Activated CD4-positive, alpha-beta memory T cell treated with anti-CD3 and anti-CD28 coated beads, Interleukin-2, amount 10 ng/mL, durations not matched to agents 7 days and 5 days (primary cell): ENCODE measurements around the gene SMOC1. TPM values are rescaled to one million over a fixed set of nuclear protein-coding genes. Genes with fewer than 3 reads are reported as not detected.

Experiments
- CTCF ChIA-PET: fragments of 350-600 bp; sonication (Branson Sonifier 250); formaldehyde crosslinking; loops from one replicate; lab custom pipeline; 2021; ENCODE audit warnings: antibody characterized with exemption, inconsistent platforms; lab: Charles Lee
- POLR2A ChIA-PET: fragments of 350-600 bp; sonication (Branson Sonifier 250); formaldehyde crosslinking; loops from one replicate; lab custom pipeline; 2021; ENCODE audit warnings: antibody characterized with exemption; lab: Charles Lee
- DNase-seq: peaks from one replicate; pipeline ENCODE4 v3.0.0-alpha.2; 2020
- H3K27ac Mint-ChIP-seq: one replicate; pipeline ENCODE4 v1.8.0; 2021; ENCODE audit warnings: mild to moderate bottlenecking, mixed read lengths
- H3K27me3 Mint-ChIP-seq: one replicate; pipeline ENCODE4 v1.8.0; 2021; ENCODE audit warnings: mixed read lengths
- H3K36me3 Mint-ChIP-seq: one replicate; pipeline ENCODE4 v1.8.0; 2021; ENCODE audit warnings: low read depth, mixed read lengths
- H3K4me1 Mint-ChIP-seq: one replicate; pipeline ENCODE4 v1.8.0; 2021; ENCODE audit warnings: mixed read lengths
- H3K4me3 Mint-ChIP-seq: one replicate; pipeline ENCODE4 v1.8.0; 2021; ENCODE audit warnings: mild to moderate bottlenecking, mixed read lengths
- H3K9me3 Mint-ChIP-seq: one replicate; pipeline ENCODE4 v1.8.0; 2021; ENCODE audit warnings: mixed read lengths
- total RNA-seq, 2 experiments: library from RNA; stranded (reverse); gene quantifications; one replicate each; pipeline ENCODE4 v1.2.3, GENCODE V29; 2021

Gene SMOC1
- total RNA-seq, 2 experiments from 2014 or later = not detected

GRCh38 chr14:69873877-69874780, 5.1 kb upstream of the SMOC1 start:
- Mint-ChIP-seq H3K27me3 (peaks cover 38% of the 10 kb centered on the region), H3K36me3 (no peaks in the 10 kb centered on the region), H3K4me3 (no peak overlapping the region), H3K4me1 (no peaks in the 10 kb centered on the region), H3K27ac (no peak overlapping the region), H3K9me3 (no peaks in the 10 kb centered on the region)
- ChIA-PET POLR2A (no interaction called here), CTCF (interaction anchor here (1.1 kb wide), 1 partner anchor 154 kb away, joined by 3 read pairs; no protein-coding TSS in a partner anchor)
- DNase-seq = no peak

GRCh38 chr14:69876221-69876847, 2.9 kb upstream of the SMOC1 start:
- CTCF ChIA-PET = interaction anchor here (3.3 kb wide), 1 partner anchor 152 kb away, joined by 17 read pairs; no protein-coding TSS in a partner anchor
- Mint-ChIP-seq H3K4me1 (no peaks in the 10 kb centered on the region), H3K9me3 (no peaks in the 10 kb centered on the region), H3K27me3 (peaks cover 47% of the 10 kb centered on the region), H3K4me3 (no peak overlapping the region), H3K27ac (no peak overlapping the region), H3K36me3 (no peaks in the 10 kb centered on the region)
- POLR2A ChIA-PET = no interaction called here
- no peak for DNase-seq

GRCh38 chr14:69876848-69877306, 2.3 kb upstream of the SMOC1 start:
- H3K27me3 Mint-ChIP-seq = peaks cover 52% of the 10 kb centered on the region
- H3K36me3 Mint-ChIP-seq = no peaks in the 10 kb centered on the region

GRCh38 chr14:69877492-69877891, 1.7 kb upstream of the SMOC1 start:
- H3K27me3 Mint-ChIP-seq = peaks cover 54% of the 10 kb centered on the region
- ChIA-PET POLR2A (no interaction called here), CTCF (interaction anchor here (0.9 to 3.3 kb wide), 6 partner anchors 9 to 378 kb away, joined by 3 to 17 read pairs (median 4); no protein-coding TSS in a partner anchor)
- no peaks in the 10 kb centered on the region for H3K4me1 Mint-ChIP-seq
- no peak overlapping the region for H3K27ac Mint-ChIP-seq
- H3K4me3 Mint-ChIP-seq = no peak overlapping the region
- no peak for DNase-seq
- H3K36me3 Mint-ChIP-seq = no peaks in the 10 kb centered on the region
- H3K9me3 Mint-ChIP-seq = no peaks in the 10 kb centered on the region

More at GRCh38 chr14:69876848-69877306, 2.3 kb upstream of the SMOC1 start:
- no peak for DNase-seq
- H3K4me3 Mint-ChIP-seq = no peak overlapping the region
- H3K27ac Mint-ChIP-seq = no peak overlapping the region
- ChIA-PET POLR2A (no interaction called here), CTCF (interaction anchor here (1.1 to 3.3 kb wide), 4 partner anchors 10 to 379 kb away, joined by 3 to 17 read pairs (median 4); no protein-coding TSS in a partner anchor)
- H3K9me3 Mint-ChIP-seq = no peaks in the 10 kb centered on the region
- H3K4me1 Mint-ChIP-seq = no peaks in the 10 kb centered on the region

- Mint-ChIP-seq H3K27me3 (peaks cover 53% of the 10 kb centered on the region), H3K4me3 (no peak overlapping the region), H3K27ac (no peak overlapping the region), H3K36me3 (no peaks in the 10 kb centered on the region), H3K4me1 (no peaks in the 10 kb centered on the region), H3K9me3 (no peaks in the 10 kb centered on the region)
- ChIA-PET POLR2A (no interaction called here), CTCF (interaction anchor here (0.9 to 3.3 kb wide), 5 partner anchors 8 to 150 kb away, joined by 3 to 17 read pairs (median 4); no protein-coding TSS in a partner anchor)
- DNase-seq = no peak
Measured at GRCh38 chr14:69878251-69878650, 965 bp upstream of the SMOC1 start.

- no peak overlapping the region for H3K4me3 Mint-ChIP-seq
- no peaks in the 10 kb centered on the region for H3K4me1 Mint-ChIP-seq
- ChIA-PET POLR2A (no interaction called here), CTCF (no interaction called here)
- H3K27ac Mint-ChIP-seq = no peak overlapping the region
- no peaks in the 10 kb centered on the region for H3K36me3 Mint-ChIP-seq
- peaks cover 60% of the 10 kb centered on the region for H3K27me3 Mint-ChIP-seq
- no peak for DNase-seq
- H3K9me3 Mint-ChIP-seq = no peaks in the 10 kb centered on the region
Measured at GRCh38 chr14:69880044-69880487, 850 bp downstream of the SMOC1 start.

- no peaks in the 10 kb centered on the region for H3K4me1 Mint-ChIP-seq
- CTCF ChIA-PET = no interaction called here
- H3K27ac Mint-ChIP-seq = no peak overlapping the region
- H3K9me3 Mint-ChIP-seq = no peaks in the 10 kb centered on the region
- peaks cover 58% of the 10 kb centered on the region for H3K27me3 Mint-ChIP-seq
- POLR2A ChIA-PET = no interaction called here
- DNase-seq = no peak
- H3K4me3 Mint-ChIP-seq = no peak overlapping the region
- no peaks in the 10 kb centered on the region for H3K36me3 Mint-ChIP-seq
Measured at GRCh38 chr14:69880893-69881292, 1.7 kb downstream of the SMOC1 start.

GRCh38 chr14:69882116-69882864, 3.1 kb downstream of the SMOC1 start:
- Mint-ChIP-seq H3K27ac (no peak overlapping the region), H3K36me3 (no peaks in the 10 kb centered on the region)

GRCh38 chr14:69882915-69883314, 3.7 kb downstream of the SMOC1 start:
- H3K36me3 Mint-ChIP-seq = no peaks in the 10 kb centered on the region
- ChIA-PET CTCF (no interaction called here), POLR2A (no interaction called here)
- no peak for DNase-seq
- no peak overlapping the region for H3K27ac Mint-ChIP-seq
- H3K9me3 Mint-ChIP-seq = no peaks in the 10 kb centered on the region
- peaks cover 53% of the 10 kb centered on the region for H3K27me3 Mint-ChIP-seq
- H3K4me3 Mint-ChIP-seq = no peak overlapping the region
- H3K4me1 Mint-ChIP-seq = no peaks in the 10 kb centered on the region

More at GRCh38 chr14:69882116-69882864, 3.1 kb downstream of the SMOC1 start:
- ChIA-PET CTCF (no interaction called here), POLR2A (no interaction called here)
- H3K27me3 Mint-ChIP-seq = peaks cover 58% of the 10 kb centered on the region
- H3K9me3 Mint-ChIP-seq = no peaks in the 10 kb centered on the region
- H3K4me3 Mint-ChIP-seq = no peak overlapping the region
- no peaks in the 10 kb centered on the region for H3K4me1 Mint-ChIP-seq
- no peak for DNase-seq

- H3K9me3 Mint-ChIP-seq = no peaks in the 10 kb centered on the region
- POLR2A ChIA-PET = no interaction called here
- H3K27ac Mint-ChIP-seq = no peak overlapping the region
- no peaks in the 10 kb centered on the region for H3K4me1 Mint-ChIP-seq
- no peak for DNase-seq
- CTCF ChIA-PET = interaction anchor here (1.7 kb wide), 1 partner anchor 9 kb away, joined by 5 read pairs; no protein-coding TSS in a partner anchor
- no peaks in the 10 kb centered on the region for H3K36me3 Mint-ChIP-seq
- H3K4me3 Mint-ChIP-seq = no peak overlapping the region
- peaks cover 42% of the 10 kb centered on the region for H3K27me3 Mint-ChIP-seq
Measured at GRCh38 chr14:69886453-69887242, 7.4 kb downstream of the SMOC1 start.

GRCh38 chr14:69887740-69888657, 8.8 kb downstream of the SMOC1 start:
- Mint-ChIP-seq H3K4me3 (no peak overlapping the region), H3K27me3 (peaks cover 35% of the 10 kb centered on the region), H3K27ac (no peak overlapping the region), H3K9me3 (no peaks in the 10 kb centered on the region), H3K4me1 (no peaks in the 10 kb centered on the region), H3K36me3 (no peaks in the 10 kb centered on the region)
- CTCF ChIA-PET = interaction anchor here (1.7 kb wide), 1 partner anchor 10 kb away, joined by 5 read pairs; no protein-coding TSS in a partner anchor
- POLR2A ChIA-PET = no interaction called here
- DNase-seq = no peak
